8988T (cell line): ENCODE results near the gene TIAM2.

Source experiments
- DNase-seq: peaks from one replicate; pipeline ENCODE4 v3.0.0; 2011

TIAM2 gene

DNA sequence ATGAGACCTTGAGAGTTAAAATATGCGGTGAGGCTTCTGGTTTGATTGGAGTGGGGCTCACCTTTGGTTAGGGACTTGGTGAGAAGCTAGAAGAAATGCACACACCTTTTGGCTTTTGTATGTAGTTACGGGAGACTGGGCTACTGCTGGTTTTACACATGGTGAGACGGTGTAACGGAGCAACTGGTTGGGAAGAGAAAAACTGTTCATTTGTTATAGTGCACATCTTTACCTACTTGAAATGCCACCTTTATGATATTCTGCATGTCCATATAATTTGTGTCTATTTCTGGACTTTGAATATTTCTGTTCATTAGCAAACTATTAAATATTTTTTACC is 31.6 kb downstream of the TIAM2 start:
- no peak for DNase-seq

DNA sequence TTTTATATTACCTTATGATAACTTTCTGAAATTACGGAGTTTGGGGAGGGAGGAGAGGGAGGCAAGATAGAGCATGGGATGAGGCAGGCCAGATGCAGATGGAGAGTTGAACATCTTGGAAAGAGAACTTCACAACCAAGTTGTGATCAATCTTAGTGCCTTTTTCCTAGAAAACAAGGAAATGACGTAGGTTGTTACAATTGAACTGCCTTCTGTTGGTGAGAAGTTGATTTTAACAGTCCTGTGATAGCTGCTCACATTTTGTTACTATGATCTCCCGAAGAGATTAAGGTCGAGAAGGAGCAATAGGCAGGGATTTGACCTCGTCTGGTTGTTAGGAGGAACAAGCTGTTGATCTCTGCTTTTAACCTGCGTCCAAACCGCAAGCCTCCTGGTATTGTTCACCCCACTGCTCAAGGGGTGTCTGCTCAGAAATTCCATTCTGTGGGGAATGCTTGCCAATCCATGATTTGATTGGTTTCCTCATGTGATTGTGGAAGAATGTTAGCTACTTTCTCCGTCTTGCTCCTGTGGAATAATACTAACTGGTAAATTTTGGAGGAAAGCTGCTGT is 35.1 kb downstream of the TIAM2 start:
- DNase-seq: no peak

GRCh38 chr6:155031091-155031490 is 36.0 kb downstream of the TIAM2 start:
- DNase-seq: no peak

GRCh38 chr6:155033021-155033791 is 38.1 kb downstream of the TIAM2 start:
- no peak for DNase-seq

DNA sequence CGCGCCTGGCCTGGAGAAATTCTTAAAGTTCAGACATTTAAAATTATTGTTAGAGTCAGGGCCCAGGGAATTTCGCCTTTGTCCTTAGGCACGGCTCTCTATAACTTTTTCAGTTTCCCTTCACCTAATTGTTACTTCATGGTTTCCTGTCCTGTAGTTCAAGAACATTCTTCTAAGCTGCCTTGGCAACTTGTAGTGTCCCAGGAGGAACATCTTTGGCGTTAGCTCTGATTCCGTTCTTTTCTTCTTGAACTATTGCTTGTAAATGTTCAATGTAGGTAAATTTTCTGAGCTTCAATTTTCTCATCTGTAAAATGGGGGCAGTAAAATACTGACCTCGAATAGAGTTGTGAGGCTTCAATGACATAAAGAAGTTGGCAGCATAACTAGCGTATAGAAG is 41.8 kb downstream of the TIAM2 start:
- no peak for DNase-seq

DNA sequence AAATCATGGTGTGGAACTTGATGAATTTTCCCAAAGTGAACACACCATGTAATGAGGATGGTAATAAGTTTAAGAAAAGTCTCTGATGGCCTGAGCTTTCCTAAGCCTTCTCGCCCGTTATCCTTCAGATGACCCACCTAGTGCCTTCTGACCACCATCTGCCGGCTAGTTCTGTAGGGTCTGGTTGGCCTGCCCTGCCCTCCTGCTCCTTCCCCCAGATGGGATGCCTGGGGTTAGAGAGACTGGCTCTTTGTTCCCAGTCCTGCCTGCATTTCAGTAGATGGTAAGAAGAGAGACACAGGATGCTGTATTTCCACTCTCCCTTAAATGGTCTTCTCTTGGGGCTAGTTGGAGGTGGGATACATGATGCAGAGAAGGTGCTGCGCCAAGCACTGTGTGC is 43.0 kb downstream of the TIAM2 start:
- DNase-seq: no peak

DNA sequence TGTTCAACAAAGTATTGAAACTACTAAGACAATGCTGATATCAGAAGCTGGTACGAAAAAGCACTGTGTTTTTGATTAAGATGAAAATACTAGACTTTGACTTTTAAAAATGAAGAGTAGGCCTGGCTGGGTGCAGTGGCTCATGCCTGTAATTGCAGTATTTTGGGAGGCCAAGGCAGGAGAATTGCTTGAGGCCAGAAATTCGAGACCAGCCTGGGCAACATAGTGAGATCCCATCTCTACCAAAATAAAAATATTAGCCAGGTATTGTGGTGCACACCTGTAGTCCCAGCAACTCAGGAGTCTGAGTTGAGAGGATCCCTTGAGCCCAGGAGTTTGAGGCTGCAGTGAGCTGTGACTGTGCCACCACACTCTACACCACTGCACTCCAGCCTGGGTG is 43.4 kb downstream of the TIAM2 start:
- no peak for DNase-seq

DNA sequence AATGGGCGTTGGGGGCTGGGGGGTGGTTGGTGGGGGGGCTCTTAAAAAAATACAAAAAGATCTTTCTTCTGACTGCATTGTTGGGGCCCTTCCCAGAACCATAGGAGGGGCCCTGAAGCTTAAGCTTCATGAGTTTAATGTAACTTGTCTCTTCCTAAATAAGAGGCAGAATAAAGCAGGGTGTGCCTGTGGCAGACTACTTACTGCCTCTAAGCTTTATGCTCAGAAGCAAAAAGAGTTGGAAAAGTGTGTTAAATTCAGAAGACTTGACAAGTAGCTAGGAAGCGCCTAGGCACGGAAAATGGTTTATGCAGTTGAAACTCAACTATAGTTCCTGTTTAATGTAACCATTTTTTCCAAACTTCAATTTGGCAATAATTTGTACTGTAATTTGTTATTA is 44.5 kb downstream of the TIAM2 start:
- DNase-seq: no peak

DNA sequence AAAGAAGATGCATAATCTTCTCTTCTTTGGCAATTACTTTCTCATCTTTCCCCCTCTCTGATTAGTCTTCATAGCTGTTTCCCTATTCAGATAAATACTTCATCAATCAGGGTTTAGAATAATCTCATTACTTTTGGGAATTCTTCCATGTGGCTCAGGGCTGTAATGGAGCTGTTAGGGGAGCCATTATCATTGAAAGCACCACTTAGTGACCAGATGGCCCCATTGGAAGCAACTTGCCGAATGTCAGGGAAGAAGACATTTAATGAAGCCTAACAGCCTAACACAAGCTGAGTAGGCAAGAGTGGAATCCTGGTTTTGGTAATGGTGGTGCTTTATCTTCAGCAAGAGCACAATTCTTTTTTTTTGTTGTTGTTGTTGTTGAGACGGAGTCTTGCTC is 45.0 kb downstream of the TIAM2 start:
- no peak for DNase-seq

DNA sequence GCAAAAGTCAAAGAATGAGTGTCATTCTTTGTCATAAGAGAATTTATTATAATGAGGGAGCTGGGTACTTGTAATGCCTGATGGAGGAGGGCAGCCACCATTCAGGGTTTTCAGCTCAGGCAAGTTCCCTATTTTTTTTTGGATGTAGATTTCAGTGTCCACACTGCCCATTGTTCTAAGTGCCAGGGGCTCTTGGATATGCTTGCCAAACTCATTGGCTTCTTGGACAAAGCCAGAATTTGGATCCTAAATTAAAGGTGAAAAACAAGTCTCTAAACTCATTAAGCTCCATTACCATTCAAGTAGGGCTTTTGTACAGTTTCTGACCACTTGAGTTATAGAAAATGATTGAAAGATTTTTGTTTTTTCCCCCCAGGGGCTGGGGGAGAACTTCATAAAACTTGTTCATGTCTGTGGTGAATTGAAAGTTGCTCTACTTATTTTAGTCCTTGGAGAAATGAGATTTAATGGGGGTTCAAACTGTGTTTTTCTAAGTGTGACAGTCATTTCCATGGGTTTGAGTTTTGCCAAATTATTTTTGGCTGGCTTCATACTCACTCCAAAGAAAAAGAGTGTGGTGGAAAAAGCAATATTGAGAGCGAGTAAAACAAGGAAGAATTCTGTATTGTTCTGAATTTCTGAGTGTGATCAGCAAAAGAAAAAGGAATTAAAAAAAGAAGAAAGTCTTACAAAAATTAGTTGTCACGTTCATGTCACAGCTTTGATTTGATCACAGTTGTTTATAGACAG is 46.0 kb downstream of the TIAM2 start:
- DNase-seq: no peak

DNA sequence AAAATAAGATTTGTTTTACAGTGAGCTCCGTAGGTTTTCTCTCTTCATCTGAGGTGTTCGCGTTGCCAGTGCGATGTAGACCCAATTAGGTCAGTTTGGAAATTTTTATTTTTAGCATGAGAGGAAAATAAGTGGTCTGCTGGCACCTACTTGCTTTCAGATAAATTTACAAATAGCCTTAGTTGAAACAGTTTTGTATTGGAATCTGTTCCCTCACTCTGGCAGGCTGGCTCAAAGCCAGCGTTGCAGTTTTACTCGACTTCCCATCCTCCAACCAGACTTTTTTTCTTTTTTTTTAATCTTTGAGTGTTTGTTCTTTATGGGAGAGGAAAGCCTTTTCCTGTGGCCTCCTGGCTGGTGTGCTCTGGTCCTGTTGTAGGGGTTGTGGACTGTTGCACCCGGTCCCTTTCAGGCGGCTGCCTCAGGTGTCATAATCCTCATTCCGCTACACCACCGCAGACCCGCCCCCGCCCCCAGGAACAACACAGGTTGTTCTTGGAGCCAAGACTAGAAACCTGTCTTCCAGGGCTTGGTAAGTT is 46.7 kb downstream of the TIAM2 start:
- DNase-seq: no peak

DNA sequence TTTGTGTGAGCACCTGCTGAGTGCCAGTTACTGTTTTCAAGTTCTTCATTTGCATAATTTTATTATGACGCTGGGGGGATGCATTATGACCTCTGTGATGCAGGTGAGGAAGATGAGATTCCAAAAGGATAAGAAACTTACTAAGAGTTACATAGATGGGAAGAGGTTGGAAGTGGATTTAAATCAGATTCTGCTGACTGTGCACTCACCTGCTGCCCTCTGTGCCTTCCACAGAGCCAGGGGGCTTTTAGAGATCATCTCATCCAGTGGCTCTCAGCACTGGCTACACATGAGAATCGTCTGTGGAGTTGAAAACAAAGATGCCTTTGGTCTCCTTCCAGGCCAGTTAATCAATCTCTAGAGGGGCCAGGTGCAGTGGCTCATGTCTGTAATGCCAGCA is 47.9 kb downstream of the TIAM2 start:
- no peak for DNase-seq

DNA sequence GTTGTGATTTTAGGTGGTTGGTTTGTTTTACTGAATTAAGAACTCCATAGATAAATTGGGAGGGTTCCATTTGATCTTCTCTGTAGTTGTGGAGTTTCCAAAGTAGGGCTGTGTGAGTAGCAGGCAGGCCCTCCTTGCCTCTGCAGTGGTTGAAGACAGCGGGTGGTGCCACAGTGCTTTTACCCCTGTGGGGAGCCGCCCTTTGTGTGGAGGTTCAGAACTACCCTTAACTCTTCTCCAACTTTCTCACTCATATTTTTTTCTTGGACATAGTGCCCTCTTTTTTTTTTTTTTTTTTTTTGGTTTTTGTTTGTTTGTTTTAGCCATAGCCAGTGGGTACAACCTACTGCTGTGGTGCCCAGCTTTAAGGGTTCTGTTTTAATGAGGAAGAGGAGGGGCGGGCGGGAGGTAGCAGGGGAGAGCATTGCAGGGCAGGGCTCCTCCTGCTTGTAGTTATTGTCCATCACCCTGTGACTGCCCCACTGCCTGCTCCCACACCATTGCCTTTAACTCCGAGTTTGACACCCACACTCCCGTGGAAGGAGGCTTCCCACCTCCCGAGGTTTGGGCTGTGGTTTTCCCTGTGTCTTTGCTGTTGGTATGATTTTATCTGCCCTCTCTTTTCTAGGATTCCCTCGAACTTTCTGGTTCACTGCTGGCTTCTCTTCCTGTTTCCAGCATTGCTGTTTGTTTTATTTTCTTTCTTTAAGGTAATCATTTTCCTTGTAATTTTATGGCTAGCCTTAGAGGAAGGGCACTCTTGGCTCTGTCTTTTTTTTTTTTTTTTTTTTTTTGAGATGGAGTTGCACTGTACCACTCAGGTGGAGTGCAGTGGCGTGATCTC is 50.7 kb downstream of the TIAM2 start:
- DNase-seq: no peak

DNA sequence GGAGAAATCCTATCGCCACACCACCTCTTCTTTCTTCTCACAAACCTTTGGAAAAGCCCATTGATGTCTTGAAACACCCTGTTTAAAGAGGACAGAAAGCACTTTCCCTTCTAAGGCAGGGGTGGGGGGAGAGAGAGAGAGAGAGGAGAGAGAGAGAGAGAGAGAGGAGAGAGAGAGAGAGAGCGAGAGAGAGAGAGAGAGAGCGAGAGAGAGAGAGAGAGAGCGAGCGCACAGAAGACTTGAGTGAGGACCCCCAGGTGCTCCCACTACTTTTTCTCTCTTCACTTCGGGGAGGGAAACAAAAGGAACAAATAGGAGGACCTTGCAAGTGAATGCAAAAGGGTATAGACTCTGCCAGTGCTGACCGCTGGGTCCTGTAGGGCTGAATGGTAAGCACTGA is 52.4 kb downstream of the TIAM2 start:
- no peak for DNase-seq

DNA sequence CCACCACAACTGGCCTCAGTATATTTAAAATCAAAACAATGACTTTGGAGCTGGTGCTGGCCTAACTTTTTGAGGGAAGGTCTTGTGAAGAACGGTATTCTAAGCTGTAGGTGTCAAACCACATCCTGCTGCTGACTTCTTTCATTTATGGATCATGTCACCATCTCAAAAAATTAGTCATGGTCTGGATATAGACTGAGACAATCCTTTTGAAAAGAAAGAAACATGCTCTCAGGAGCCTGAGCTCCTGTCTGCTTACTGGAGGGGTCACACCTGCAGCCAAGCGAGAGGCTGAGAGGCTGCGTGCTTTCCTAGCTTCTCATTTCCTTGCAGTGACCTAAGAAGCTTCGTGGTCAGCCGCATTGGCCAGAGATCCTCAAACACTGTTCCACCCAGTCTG is 55.2 kb downstream of the TIAM2 start:
- no peak for DNase-seq

DNA sequence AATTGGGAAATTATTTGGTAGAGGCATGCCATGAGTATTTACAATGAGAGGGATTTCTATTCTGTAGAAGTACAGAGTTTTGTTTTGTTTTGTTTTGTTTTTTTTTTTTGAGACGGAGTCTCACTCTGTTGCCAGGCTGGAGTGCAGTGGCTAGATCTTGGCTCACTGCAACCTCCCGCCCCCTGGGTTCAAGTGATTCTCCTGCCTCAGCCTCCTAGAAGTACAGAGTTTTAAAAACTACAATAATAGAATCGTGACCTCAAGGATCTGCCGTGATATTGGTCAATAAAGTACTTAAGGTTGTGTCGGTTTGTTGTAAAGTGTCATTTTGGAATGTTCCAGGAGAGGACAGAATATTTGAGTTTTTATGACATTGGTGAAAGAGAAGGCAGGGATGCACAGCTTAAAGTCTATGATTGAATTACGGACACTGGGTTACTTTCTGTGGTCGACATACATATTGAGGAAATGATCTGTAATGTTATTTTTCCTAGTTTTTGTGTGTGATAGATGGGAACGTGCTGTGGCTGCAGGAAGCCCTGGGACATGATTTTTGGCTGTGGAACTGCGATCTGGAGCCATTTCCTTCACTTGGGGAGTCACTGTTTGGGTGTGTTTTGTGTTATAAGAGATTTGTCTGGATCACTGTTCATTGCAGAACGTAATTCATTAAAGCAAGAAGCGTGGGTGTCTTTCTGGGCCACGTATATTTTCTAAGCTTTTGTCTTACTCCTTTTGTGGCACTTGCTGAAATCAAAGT is 59.6 kb downstream of the TIAM2 start:
- DNase-seq: no peak

DNA sequence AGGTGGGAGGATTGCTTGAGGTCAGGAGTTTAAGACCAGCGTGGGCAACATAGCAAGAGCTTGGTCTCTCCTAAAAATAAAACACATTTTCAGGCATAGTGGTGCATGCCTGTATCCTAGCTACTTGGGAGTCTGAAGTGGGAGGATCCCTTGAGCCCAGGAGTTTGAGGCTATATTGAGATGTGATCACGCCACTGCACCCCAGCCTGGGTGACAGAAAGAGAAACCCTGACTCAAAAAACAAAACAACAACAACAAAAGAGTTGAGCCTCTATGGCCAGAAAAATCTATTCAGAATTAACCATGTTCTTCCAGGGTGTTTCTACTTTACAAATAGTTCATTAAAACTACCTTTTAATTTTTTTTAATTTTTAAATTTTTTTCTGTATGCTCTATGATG is 60.6 kb downstream of the TIAM2 start:
- DNase-seq: no peak

- DNase-seq: no peak
Observed at GRCh38 chr6:155056756-155057155, 61.6 kb downstream of the TIAM2 start.

- DNase-seq: no peak
Observed at GRCh38 chr6:155061381-155061780, 66.3 kb downstream of the TIAM2 start.

DNA sequence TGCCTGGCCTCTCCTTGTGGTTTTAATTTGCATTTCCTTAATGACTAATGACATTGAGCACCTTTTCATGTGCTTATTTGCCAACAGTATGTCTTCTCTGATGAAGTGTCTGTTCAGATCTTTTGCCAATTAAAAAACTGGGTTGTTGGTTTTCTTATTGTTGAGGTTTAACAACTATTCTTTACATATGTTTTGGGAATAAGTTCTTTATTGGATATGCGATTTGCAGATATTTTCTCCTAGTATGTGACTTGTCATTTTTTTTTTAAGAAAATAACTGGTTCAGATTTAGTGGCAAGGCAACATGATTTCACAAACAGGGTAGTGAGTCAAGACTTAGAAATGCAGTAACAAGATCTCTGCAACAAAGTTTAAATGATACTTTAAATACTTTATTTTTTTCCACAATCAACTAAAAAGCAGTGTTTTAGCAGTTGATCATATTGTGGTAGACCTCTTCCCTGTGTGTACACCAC is 67.8 kb downstream of the TIAM2 start:
- no peak for DNase-seq

DNA sequence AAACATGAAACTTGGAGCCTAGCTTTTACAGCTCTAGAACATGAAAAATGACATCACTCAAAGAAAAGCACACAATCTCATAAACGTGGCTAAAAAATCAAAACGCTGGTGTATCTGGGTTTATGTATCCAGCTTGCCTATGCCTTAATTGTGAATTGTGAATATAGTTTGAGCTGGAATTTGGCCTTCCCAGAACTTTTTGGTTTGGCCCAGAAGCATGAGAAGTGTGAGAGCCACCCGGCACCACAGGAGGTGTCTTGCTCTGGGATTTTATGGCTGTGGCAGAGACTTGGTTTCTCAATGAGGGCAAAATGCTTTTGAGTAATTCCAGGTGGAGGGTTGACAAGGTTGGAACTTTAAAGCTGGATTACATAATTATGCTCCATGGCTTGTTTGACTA is 69.2 kb downstream of the TIAM2 start:
- DNase-seq: no peak

- DNase-seq: no peak
Observed at GRCh38 chr6:155066361-155066760, 71.2 kb downstream of the TIAM2 start.
